Parathyroid adenoma (tissue), 2 donors: ENCODE results near the gene ATF7IP2.
"Not testable (repeated sequence)": the region's sequence is repeated elsewhere in the genome, so short reads cannot be mapped to it uniquely, and the experiment has no call there.

Source experiments
- H2AFZ ChIP-seq: fragments of 300-600 bp; sonication (generic); one replicate; pipeline ENCODE4 v1.7.0; 2017; ENCODE audit warnings: antibody characterized with exemption, mild to moderate bottlenecking
- H3K27ac ChIP-seq: fragments of 300-600 bp; sonication (generic); one replicate; pipeline ENCODE4 v1.7.0; 2017
- H3K27me3 ChIP-seq: fragments of 300-600 bp; sonication (generic); one replicate; pipeline ENCODE4 v1.7.0; 2017; ENCODE audit warnings: low read length; ENCODE audit not compliant: control insufficient read depth, insufficient read depth
- H3K36me3 ChIP-seq: fragments of 300-600 bp; sonication (generic); one replicate; pipeline ENCODE4 v1.7.0; 2017; ENCODE audit warnings: low read length; ENCODE audit not compliant: control insufficient read depth, insufficient read depth
- H3K4me1 ChIP-seq: fragments of 300-600 bp; sonication (generic); one replicate; pipeline ENCODE4 v1.7.0; 2017; ENCODE audit warnings: control low read depth
- H3K4me2 ChIP-seq: fragments of 300-600 bp; sonication (generic); one replicate; pipeline ENCODE4 v1.7.0; 2017; ENCODE audit warnings: low read length
- H3K4me3 ChIP-seq: fragments of 300-600 bp; sonication (generic); one replicate; pipeline ENCODE4 v1.7.0; 2017; ENCODE audit warnings: low read depth, low read length
- H3K79me2 ChIP-seq: fragments of 300-600 bp; sonication (generic); one replicate; pipeline ENCODE4 v1.7.0; 2017; ENCODE audit warnings: control low read depth
- H3K9ac ChIP-seq: fragments of 300-600 bp; sonication (generic); one replicate; pipeline ENCODE4 v1.7.0; 2017; ENCODE audit warnings: mild to moderate bottlenecking
- H3K9me3 ChIP-seq: fragments of 300-600 bp; sonication (generic); one replicate; pipeline ENCODE4 v1.7.0; 2017; ENCODE audit warnings: low read length; ENCODE audit not compliant: control insufficient read depth
- CTCF ChIP-seq: fragments of 300-600 bp; sonication (generic); IDR thresholded peaks from one replicate; pipeline ENCODE4 v1.7.0; 2017; ENCODE audit warnings: antibody characterized with exemption, mild to moderate bottlenecking
- donor health status: primary hyperparathyroidism.

ATF7IP2 gene

DNA sequence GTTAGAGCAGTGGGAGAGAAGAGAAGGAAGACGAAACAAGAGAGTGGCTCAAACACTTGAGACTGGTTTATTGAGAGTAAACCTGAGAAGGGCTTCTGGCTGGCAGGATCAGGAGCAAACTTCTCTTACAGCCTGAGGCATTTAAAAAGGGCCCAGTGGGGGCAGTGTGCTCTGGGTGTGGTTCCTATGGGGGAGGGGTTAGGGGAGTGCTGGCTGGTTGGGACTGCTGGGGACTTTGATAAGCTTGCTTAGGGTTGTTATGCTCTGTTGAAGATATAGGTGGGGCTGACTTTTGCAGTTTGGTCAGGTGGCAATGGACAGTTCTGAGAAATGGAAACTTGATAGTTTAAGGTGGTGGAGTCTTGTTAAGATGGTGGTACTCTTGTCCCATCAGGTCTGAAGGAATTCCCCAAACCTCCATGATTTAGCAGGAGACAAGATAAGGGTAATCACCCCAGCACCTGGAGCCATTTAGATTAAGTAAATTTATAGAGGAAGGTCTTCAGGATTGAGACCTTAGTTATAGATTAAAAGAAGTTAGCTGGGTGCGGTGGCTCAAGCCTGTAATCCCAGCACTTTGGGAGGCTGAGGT lies 115.3 kb downstream of the ATF7IP2 start:
- no peak overlapping the region for H3K9ac ChIP-seq
- no peaks in the 10 kb centered on the region for H3K79me2 ChIP-seq
- no peak overlapping the region for H3K4me3 ChIP-seq
- H3K36me3 ChIP-seq = no peaks in the 10 kb centered on the region
- no peak overlapping the region for H3K4me2 ChIP-seq
- no peaks in the 10 kb centered on the region for H3K27me3 ChIP-seq
- H3K27ac ChIP-seq = no peak overlapping the region
- no peaks in the 10 kb centered on the region for H3K4me1 ChIP-seq
- H3K9me3 ChIP-seq = no peaks in the 10 kb centered on the region
- no peak for TF ChIP-seq CTCF
- no peak overlapping the region for H2AFZ ChIP-seq

- Histone ChIP-seq H3K4me3 (no peak overlapping the region), H3K36me3 (no peaks in the 10 kb centered on the region), H3K79me2 (no peaks in the 10 kb centered on the region), H3K9ac (no peak overlapping the region), H3K27me3 (no peaks in the 10 kb centered on the region), H3K4me2 (no peak overlapping the region), H3K9me3 (no peaks in the 10 kb centered on the region), H2AFZ (no peak overlapping the region), H3K27ac (no peak overlapping the region), H3K4me1 (no peaks in the 10 kb centered on the region)
- TF ChIP-seq CTCF = no peak
Observed at GRCh38 chr16:10502776-10503175, 116.9 kb downstream of the ATF7IP2 start.

GRCh38 chr16:10504404-10504885 lies 118.6 kb downstream of the ATF7IP2 start:
- Histone ChIP-seq H3K79me2 (no peaks in the 10 kb centered on the region), H3K4me1 (no peaks in the 10 kb centered on the region), H3K27ac (no peak overlapping the region), H3K27me3 (no peaks in the 10 kb centered on the region), H2AFZ (no peak overlapping the region), H3K9ac (no peak overlapping the region), H3K4me2 (no peak overlapping the region), H3K4me3 (no peak overlapping the region), H3K9me3 (no peaks in the 10 kb centered on the region), H3K36me3 (no peaks in the 10 kb centered on the region)
- no peak for TF ChIP-seq CTCF

DNA sequence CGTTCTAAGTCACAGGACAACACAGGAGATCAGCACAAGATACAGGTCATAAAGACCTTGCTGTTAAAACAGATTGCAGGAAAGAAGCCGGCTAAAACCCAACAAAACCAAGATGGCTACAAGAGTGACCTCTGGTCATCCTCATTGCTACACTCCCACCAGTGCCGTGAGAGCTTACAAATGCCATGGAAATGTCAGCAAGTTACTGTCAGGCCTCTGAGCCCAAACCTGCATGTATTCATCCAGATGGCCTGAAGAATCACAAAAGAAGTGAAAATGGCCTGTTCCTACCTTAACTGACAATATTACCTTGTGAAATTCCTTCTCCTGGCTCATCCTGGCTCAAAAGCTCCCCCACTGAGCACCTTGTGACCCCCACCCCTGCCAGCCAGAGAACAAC lies 119.4 kb downstream of the ATF7IP2 start:
- H3K79me2 ChIP-seq, H3K27me3 ChIP-seq, H3K9me3 ChIP-seq, H3K27ac ChIP-seq, H2AFZ ChIP-seq, H3K4me3 ChIP-seq, H3K4me2 ChIP-seq, H3K9ac ChIP-seq, H3K4me1 ChIP-seq, H3K36me3 ChIP-seq: not testable (repeated sequence)

DNA sequence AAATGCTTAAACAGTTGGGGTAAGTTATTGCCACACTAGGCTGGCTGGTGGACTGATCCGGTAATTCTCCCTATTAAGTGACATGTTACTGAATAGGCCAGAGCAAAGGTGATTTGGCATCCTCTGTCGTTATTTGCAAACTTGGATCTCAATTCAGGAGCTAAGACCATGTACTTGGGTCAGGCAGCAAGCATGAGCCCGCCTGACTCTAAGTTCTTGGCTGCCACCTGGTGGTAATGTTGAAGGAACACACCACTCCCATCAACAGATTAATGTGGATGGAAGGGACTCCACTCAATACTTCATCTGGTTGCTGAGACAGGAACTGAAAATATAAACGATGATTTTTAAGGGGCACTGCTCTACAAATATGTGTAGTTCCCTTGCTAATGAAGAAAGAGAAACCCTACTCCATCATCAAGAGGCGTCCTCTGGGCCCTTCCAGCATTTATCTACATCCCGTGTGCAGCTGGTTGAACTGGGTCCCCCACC lies 123.7 kb downstream of the ATF7IP2 start:
- no peak overlapping the region for H3K4me3 ChIP-seq
- no peaks in the 10 kb centered on the region for H3K36me3 ChIP-seq
- no peaks in the 10 kb centered on the region for H3K79me2 ChIP-seq
- TF ChIP-seq CTCF = peak; percentile 82
- no peak overlapping the region for H2AFZ ChIP-seq
- H3K27me3 ChIP-seq = no peaks in the 10 kb centered on the region
- no peaks in the 10 kb centered on the region for H3K9me3 ChIP-seq
- H3K4me1 ChIP-seq = no peaks in the 10 kb centered on the region
- no peak overlapping the region for H3K4me2 ChIP-seq
- H3K27ac ChIP-seq = no peak overlapping the region
- H3K9ac ChIP-seq = no peak overlapping the region
